ENCODE data around the gene ZNF106. TPM values are rescaled to one million over a fixed set of nuclear protein-coding genes. Genes with fewer than 3 reads are reported as not detected.

Gene ZNF106
- total RNA-seq, 1 donor from 2014 or later: 62.8 TPM

- DNase-seq (ENCODE audit: low spot score): no peak
- Mint-ChIP-seq H3K36me3 (ENCODE audit: low read depth) (peaks cover 40% of the 10 kb centered on the region), H3K9me3 (no peaks in the 10 kb centered on the region), H3K4me1 (ENCODE audit: low read depth) (no peaks in the 10 kb centered on the region), H3K27me3 (ENCODE audit: insufficient read depth) (no peaks in the 10 kb centered on the region), H3K4me3 (no peak overlapping the region), H3K27ac (no peak overlapping the region)
- intact Hi-C loops (cut with micrococcal nuclease): no loop called here
Measured at GRCh38 chr15:42421376-42421775, 69.6 kb downstream of the ZNF106 start.

- Mint-ChIP-seq H3K27ac (no peak overlapping the region), H3K4me1 (ENCODE audit: low read depth) (no peaks in the 10 kb centered on the region), H3K27me3 (ENCODE audit: insufficient read depth) (no peaks in the 10 kb centered on the region), H3K9me3 (no peaks in the 10 kb centered on the region), H3K4me3 (no peak overlapping the region), H3K36me3 (ENCODE audit: low read depth) (peaks cover 39% of the 10 kb centered on the region)
- intact Hi-C loops (cut with micrococcal nuclease): no loop called here
- DNase-seq (ENCODE audit: low spot score): no peak
Measured at GRCh38 chr15:42419369-42419768, 71.6 kb downstream of the ZNF106 start.

DNA sequence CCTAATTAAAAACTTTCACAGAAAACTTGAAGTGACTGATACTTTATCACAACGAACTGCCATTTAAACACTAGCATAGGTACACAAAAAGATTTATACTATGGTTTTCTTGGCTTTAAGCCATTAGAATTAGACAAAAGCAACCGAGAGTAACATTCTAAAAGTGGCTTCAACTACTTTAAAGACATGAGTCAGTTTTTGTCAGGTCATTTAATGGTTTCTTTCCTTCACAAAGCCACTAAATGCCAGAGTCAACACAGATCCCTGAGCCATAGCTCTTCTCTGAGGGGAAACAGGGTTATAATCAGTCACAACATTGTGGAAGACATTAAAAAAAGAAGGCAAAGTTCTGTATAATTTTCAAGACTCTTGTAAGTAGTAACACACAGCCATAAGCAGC, 77.0 kb downstream of the ZNF106 start:
- H3K9me3 Mint-ChIP-seq: no peaks in the 10 kb centered on the region
- H3K4me3 Mint-ChIP-seq: no peak overlapping the region
- DNase-seq (ENCODE audit: low spot score): no peak
- H3K36me3 Mint-ChIP-seq (ENCODE audit: low read depth): peaks cover 17% of the 10 kb centered on the region
- intact Hi-C loops (cut with micrococcal nuclease): no loop called here
- no peaks in the 10 kb centered on the region for H3K27me3 Mint-ChIP-seq (ENCODE audit: insufficient read depth)
- no peak overlapping the region for H3K27ac Mint-ChIP-seq
- no peaks in the 10 kb centered on the region for H3K4me1 Mint-ChIP-seq (ENCODE audit: low read depth)

DNA sequence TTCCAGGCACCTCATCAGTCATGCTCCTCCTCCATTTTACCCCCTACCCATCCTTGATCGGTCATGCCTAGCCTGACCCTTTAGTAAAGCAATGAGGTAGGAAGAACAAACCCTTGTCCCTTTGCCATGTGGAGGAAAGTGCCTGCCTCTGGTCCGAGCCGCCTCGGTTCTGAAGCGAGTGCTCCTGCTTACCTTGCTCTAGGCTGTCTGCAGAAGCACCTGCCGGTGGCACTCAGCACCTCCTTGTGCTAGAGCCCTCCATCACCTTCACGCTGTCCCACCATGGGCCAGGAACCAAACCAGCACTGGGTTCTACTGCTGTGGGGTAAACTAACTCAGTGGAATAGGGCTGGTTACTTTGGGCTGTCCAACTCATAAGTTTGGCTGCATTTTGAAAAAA, 79.1 kb downstream of the ZNF106 start:
- intact Hi-C loops (cut with micrococcal nuclease): no loop called here
- Mint-ChIP-seq H3K9me3 (no peaks in the 10 kb centered on the region), H3K36me3 (ENCODE audit: low read depth) (peaks cover 9% of the 10 kb centered on the region), H3K4me1 (ENCODE audit: low read depth) (no peaks in the 10 kb centered on the region), H3K27ac (no peak overlapping the region), H3K4me3 (no peak overlapping the region), H3K27me3 (ENCODE audit: insufficient read depth) (no peaks in the 10 kb centered on the region)
- no peak for DNase-seq (ENCODE audit: low spot score)

- no peaks in the 10 kb centered on the region for H3K9me3 Mint-ChIP-seq
- no peak overlapping the region for H3K4me3 Mint-ChIP-seq
Measured at GRCh38 chr15:42409011-42409410, 81.9 kb downstream of the ZNF106 start.

DNA sequence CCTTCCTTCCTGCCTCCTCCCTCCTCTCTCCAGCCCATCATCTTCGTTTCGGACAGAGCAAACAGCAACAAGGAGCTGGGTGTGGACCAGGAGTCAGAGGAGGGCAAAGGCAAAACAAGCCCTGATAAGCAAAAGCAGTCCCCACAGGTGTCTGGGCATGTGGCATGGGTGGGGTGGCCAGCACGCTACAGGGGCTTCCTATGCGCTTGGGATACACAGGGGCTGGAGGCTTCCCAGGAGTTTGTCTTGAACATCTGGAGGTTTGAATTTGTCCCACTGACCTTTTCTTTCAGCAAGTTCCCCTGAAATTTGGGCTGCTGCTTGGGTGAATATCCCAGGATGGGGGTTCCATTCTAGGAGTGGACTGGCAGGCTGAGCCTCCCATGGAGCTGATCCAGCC, 82.8 kb downstream of the ZNF106 start:
- H3K4me1 Mint-ChIP-seq (ENCODE audit: low read depth): peaks cover 2% of the 10 kb centered on the region
- no peak overlapping the region for H3K4me3 Mint-ChIP-seq
- H3K36me3 Mint-ChIP-seq (ENCODE audit: low read depth): peaks cover 2% of the 10 kb centered on the region
- H3K27me3 Mint-ChIP-seq (ENCODE audit: insufficient read depth): no peaks in the 10 kb centered on the region
- no peak for DNase-seq (ENCODE audit: low spot score)
- H3K27ac Mint-ChIP-seq: no peak overlapping the region
- no peaks in the 10 kb centered on the region for H3K9me3 Mint-ChIP-seq
- intact Hi-C loops (cut with micrococcal nuclease): no loop called here

More at GRCh38 chr15:42409011-42409410, 81.9 kb downstream of the ZNF106 start:
- H3K36me3 Mint-ChIP-seq (ENCODE audit: low read depth): peaks cover 2% of the 10 kb centered on the region
- intact Hi-C loops (cut with micrococcal nuclease): no loop called here
- H3K4me1 Mint-ChIP-seq (ENCODE audit: low read depth): no peaks in the 10 kb centered on the region
- H3K27me3 Mint-ChIP-seq (ENCODE audit: insufficient read depth): no peaks in the 10 kb centered on the region
- DNase-seq (ENCODE audit: low spot score): no peak
- H3K27ac Mint-ChIP-seq: no peak overlapping the region

- no peak for DNase-seq (ENCODE audit: low spot score)
- H3K9me3 Mint-ChIP-seq: no peaks in the 10 kb centered on the region
- H3K36me3 Mint-ChIP-seq (ENCODE audit: low read depth): no peaks in the 10 kb centered on the region
- no peak overlapping the region for H3K27ac Mint-ChIP-seq
- H3K4me1 Mint-ChIP-seq (ENCODE audit: low read depth): peaks cover 11% of the 10 kb centered on the region
- intact Hi-C loops (cut with micrococcal nuclease): no loop called here
- no peak overlapping the region for H3K4me3 Mint-ChIP-seq
- no peaks in the 10 kb centered on the region for H3K27me3 Mint-ChIP-seq (ENCODE audit: insufficient read depth)
Measured at GRCh38 chr15:42405863-42406482, 85.0 kb downstream of the ZNF106 start.

GRCh38 chr15:42404461-42405235, 86.3 kb downstream of the ZNF106 start:
- Mint-ChIP-seq H3K27me3 (ENCODE audit: insufficient read depth) (no peaks in the 10 kb centered on the region), H3K27ac (peak overlapping the region; percentile 8), H3K4me1 (ENCODE audit: low read depth) (peaks cover 11% of the 10 kb centered on the region), H3K36me3 (ENCODE audit: low read depth) (no peaks in the 10 kb centered on the region), H3K4me3 (no peak overlapping the region), H3K9me3 (no peaks in the 10 kb centered on the region)
- DNase-seq (ENCODE audit: low spot score): no peak
- intact Hi-C loops (cut with micrococcal nuclease): no loop called here

DNA sequence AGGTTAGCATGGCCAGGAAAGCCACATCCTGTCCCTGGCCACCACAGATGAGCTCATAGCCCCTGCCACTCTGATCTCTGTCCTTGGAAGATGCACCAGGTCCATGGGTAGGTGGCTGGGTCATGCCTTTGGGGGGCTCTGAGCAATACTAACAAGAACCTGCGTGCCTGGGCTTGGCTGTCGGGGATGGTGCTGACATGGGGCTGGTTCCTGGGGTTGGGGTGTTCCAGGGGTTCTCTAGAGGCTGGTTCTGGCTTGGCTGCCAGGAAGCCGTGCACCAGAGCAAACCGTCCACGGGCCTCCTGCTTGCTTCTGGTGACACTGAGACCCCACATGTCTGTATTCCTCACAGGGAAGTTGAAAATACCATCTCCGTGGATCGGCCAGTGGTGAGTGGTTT, 87.6 kb downstream of the ZNF106 start:
- DNase-seq (ENCODE audit: low spot score): no peak
- H3K27ac Mint-ChIP-seq: no peak overlapping the region
- H3K4me1 Mint-ChIP-seq (ENCODE audit: low read depth): peaks cover 11% of the 10 kb centered on the region
- intact Hi-C loops (cut with micrococcal nuclease): no loop called here
- H3K36me3 Mint-ChIP-seq (ENCODE audit: low read depth): no peaks in the 10 kb centered on the region
- no peak overlapping the region for H3K4me3 Mint-ChIP-seq
- no peaks in the 10 kb centered on the region for H3K27me3 Mint-ChIP-seq (ENCODE audit: insufficient read depth)
- H3K9me3 Mint-ChIP-seq: no peaks in the 10 kb centered on the region

GRCh38 chr15:42402455-42403205, 88.3 kb downstream of the ZNF106 start:
- H3K27ac Mint-ChIP-seq: no peak overlapping the region
- no peaks in the 10 kb centered on the region for H3K36me3 Mint-ChIP-seq (ENCODE audit: low read depth)
- H3K9me3 Mint-ChIP-seq: no peaks in the 10 kb centered on the region
- intact Hi-C loops (cut with micrococcal nuclease): no loop called here
- H3K4me3 Mint-ChIP-seq: no peak overlapping the region
- H3K27me3 Mint-ChIP-seq (ENCODE audit: insufficient read depth): no peaks in the 10 kb centered on the region
- DNase-seq (ENCODE audit: low spot score): no peak
- H3K4me1 Mint-ChIP-seq (ENCODE audit: low read depth): peaks cover 11% of the 10 kb centered on the region

DNA sequence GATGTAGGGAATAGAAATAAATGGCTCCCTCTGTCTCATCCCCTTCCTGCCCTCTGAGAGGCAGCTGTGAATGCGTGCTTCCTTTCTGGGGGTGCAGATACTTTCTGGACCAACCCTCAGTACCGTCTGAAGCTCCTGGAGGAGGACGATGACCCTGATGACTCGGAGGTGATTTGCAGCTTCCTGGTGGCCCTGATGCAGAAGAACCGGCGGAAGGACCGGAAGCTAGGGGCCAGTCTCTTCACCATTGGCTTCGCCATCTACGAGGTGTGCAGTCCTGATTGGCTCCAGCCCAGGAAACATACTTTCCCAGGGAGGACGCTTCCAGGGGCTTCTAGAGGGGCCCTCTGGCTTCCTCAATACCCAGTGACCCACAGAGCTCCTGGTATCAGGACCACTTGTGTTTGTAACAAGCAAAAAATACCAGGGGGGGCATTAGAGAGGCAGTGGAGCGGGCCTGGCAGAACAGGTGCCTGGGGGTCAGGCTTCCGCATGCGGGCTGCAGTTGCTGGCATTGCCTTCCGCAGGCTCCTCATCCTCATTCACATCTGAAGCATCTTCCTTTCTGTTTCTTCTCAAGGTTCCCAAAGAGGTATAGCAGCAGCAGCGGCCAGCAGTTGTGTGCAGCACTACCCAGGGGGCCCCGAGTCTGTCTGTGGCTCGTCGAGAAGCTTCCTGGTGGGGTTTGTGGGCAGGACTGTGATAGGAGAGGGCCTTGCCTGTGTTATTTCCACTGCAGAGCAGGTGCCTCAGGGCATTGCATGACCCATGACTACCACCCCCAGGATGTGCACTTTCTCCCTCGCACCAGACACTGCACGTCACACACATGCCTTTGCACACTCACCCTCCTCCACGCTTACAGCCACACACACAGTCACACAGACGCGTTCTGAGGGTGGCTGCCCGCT, 89.1 kb downstream of the ZNF106 start:
- DNase-seq (ENCODE audit: low spot score): no peak
- intact Hi-C loops (cut with micrococcal nuclease): no loop called here
- Mint-ChIP-seq H3K27me3 (ENCODE audit: insufficient read depth) (no peaks in the 10 kb centered on the region), H3K36me3 (ENCODE audit: low read depth) (no peaks in the 10 kb centered on the region), H3K4me1 (ENCODE audit: low read depth) (peaks cover 11% of the 10 kb centered on the region), H3K27ac (peak overlapping the region; percentile 19), H3K9me3 (no peaks in the 10 kb centered on the region), H3K4me3 (peak overlapping the region; percentile 45)

DNA sequence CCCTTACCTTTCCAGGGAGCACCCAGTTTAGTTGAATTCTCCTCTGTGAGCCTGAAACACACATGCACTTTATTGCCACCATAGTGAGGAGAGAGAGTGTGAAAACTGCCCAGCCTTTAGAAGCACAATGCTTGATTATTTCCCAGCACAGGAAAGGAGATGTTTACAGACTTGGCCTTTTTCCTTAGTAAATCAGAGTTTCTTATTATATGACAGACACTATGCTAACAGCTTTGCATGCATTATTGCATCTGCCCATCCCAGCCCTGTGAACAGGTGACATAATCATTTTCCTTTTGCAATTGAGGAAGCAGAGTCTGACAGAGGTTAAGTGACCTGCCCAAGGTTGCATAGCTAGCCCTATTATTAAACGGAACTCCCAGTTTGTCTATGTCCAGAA, 95.1 kb downstream of the ZNF106 start:
- intact Hi-C loops (cut with micrococcal nuclease): no loop called here
- Mint-ChIP-seq H3K27me3 (ENCODE audit: insufficient read depth) (no peaks in the 10 kb centered on the region), H3K36me3 (ENCODE audit: low read depth) (no peaks in the 10 kb centered on the region), H3K27ac (no peak overlapping the region), H3K9me3 (no peaks in the 10 kb centered on the region), H3K4me3 (no peak overlapping the region), H3K4me1 (ENCODE audit: low read depth) (no peaks in the 10 kb centered on the region)
- DNase-seq (ENCODE audit: low spot score): no peak

All from activated T-helper 1 cell treated with anti-CD3 and anti-CD28 coated beads, Interleukin-12 subunit alpha, Interleukin-12 subunit beta, Interleukin-2, Interleukin-4 antibody, amounts not matched to agents 30 ng/mL and 10 ng/mL and 1 ng/mL, durations not matched to agents 14 hours and 24 hours and 36 hours (primary cell).